Hepatocyte (in vitro differentiated cells): ENCODE measurements around the gene CLTA. TPM values are rescaled to one million over a fixed set of nuclear protein-coding genes. Genes with fewer than 3 reads are reported as not detected.
"Not testable (repeated sequence)": the region's sequence is repeated elsewhere in the genome, so short reads cannot be mapped to it uniquely, and the experiment has no call there.

Source experiments
- DNase-seq: peaks from one replicate; pipeline ENCODE4 v3.0.0-alpha.2; 2016; ENCODE audit warnings: low spot score
- H2AFZ ChIP-seq: fragments of 200-600 bp; sonication (generic); 2 replicates; pipeline ENCODE4 v1.6.0; 2016; ENCODE audit warnings: antibody characterized with exemption, mild to moderate bottlenecking
- H3K27ac ChIP-seq: fragments of 200-600 bp; sonication (generic); 2 replicates; pipeline ENCODE4 v1.5.1; 2016; ENCODE audit warnings: mild to moderate bottlenecking
- H3K27me3 ChIP-seq: fragments of 200-600 bp; sonication (generic); 2 replicates; pipeline ENCODE4 v1.6.1; 2016
- H3K36me3 ChIP-seq: fragments of 200-600 bp; sonication (generic); replicated peaks from 2 replicates; pipeline ENCODE4 v1.5.1; 2016; ENCODE audit warnings: low read depth; ENCODE audit not compliant: insufficient read depth
- H3K4me1 ChIP-seq: fragments of 200-600 bp; sonication (generic); 2 replicates; pipeline ENCODE4 v1.5.1; 2016; ENCODE audit warnings: mild to moderate bottlenecking, moderate library complexity; ENCODE audit not compliant: insufficient read depth
- H3K4me2 ChIP-seq: fragments of 200-600 bp; sonication (generic); 2 replicates; pipeline ENCODE4 v1.6.0; 2016
- H3K4me3 ChIP-seq: fragments of 200-600 bp; sonication (generic); 2 replicates; pipeline ENCODE4 v1.5.1; 2016; ENCODE audit warnings: mild to moderate bottlenecking
- H3K79me2 ChIP-seq: fragments of 200-600 bp; sonication (generic); 2 replicates; pipeline ENCODE4 v1.6.0; 2017; ENCODE audit warnings: mild to moderate bottlenecking
- H3K9me2 ChIP-seq: fragments of 200-600 bp; sonication (generic); replicated peaks from 2 replicates; pipeline ENCODE4 v1.6.0; 2017; ENCODE audit warnings: mild to moderate bottlenecking; ENCODE audit not compliant: insufficient read depth
- H3K9me3 ChIP-seq: fragments of 200-600 bp; sonication (generic); 2 replicates; pipeline ENCODE4 v1.5.1; 2016; ENCODE audit warnings: low read depth, mild to moderate bottlenecking
- H4K20me1 ChIP-seq: fragments of 200-600 bp; sonication (generic); 2 replicates; pipeline ENCODE4 v1.6.0; 2016; ENCODE audit warnings: mild to moderate bottlenecking; ENCODE audit not compliant: insufficient read depth, poor library complexity, severe bottlenecking
- CTCF ChIP-seq: fragments of 200-600 bp; sonication (generic); IDR thresholded peaks from 2 replicates; pipeline ENCODE4 v1.5.1; 2016; ENCODE audit warnings: antibody characterized with exemption, mild to moderate bottlenecking; ENCODE audit not compliant: poor library complexity
- EZH2 ChIP-seq: fragments of 200-600 bp; sonication (generic); IDR thresholded peaks from 2 replicates; pipeline ENCODE4 v1.6.1; 2016; ENCODE audit warnings: antibody characterized with exemption, mild to moderate bottlenecking, borderline replicate concordance
- EZH2phosphoT487 ChIP-seq: fragments of 200-600 bp; sonication (generic); IDR thresholded peaks from one replicate; pipeline ENCODE4 v1.6.1; 2018; ENCODE audit warnings: antibody characterized with exemption, mild to moderate bottlenecking, low read depth, moderate library complexity; ENCODE audit not compliant: unreplicated experiment, severe bottlenecking
- WGBS: methylation state at CpG from one replicate; pipeline ENCODE4 v1.1.6; 2016; ENCODE audit warnings: low lambda C conversion rate; ENCODE audit errors: missing lambda C conversion rate; 5-methylcytosine and 5-hydroxymethylcytosine counted together
- polyA plus RNA-seq: library from polyadenylated mRNA; unstranded; fragments of >200 nt; fragmentation: Nextera tagmentation; extraction: Ambion mirVana; gene quantifications from 2 replicates; pipeline ENCODE4 v1.2.1, GENCODE V29; 2016
- total RNA-seq: library from RNA; depleted of rRNA; stranded (reverse); fragments of >200 nt; gene quantifications from 2 replicates; pipeline ENCODE4 v1.2.3, GENCODE V29; 2014

The CLTA gene
- total and polyA plus RNA-seq, 2 experiments from 2014 or later, result 283 to 317 TPM

- Histone ChIP-seq H3K27me3 (no peaks in the 10 kb centered on the region), H4K20me1 (no peaks in the 10 kb centered on the region), H3K9me2 (no peaks in the 10 kb centered on the region), H3K79me2 (no peaks in the 10 kb centered on the region), H3K4me1 (no peaks in the 10 kb centered on the region), H2AFZ (no peak overlapping the region), H3K9me3 (no peaks in the 10 kb centered on the region), H3K4me3 (no peak overlapping the region), H3K27ac (no peak overlapping the region), H3K36me3 (no peaks in the 10 kb centered on the region), H3K4me2 (no peak overlapping the region)
- 93% methylated on average over 4 of the region's 4 CpGs for WGBS
- no peak for DNase-seq
- TF ChIP-seq EZH2phosphoT487, result no peak
- TF ChIP-seq CTCF, result no peak
- TF ChIP-seq EZH2, result no peak
Measured at GRCh38 chr9:36177571-36177970, 13.2 kb upstream of the CLTA start.

GRCh38 chr9:36180243-36180642 is 10.5 kb upstream of the CLTA start:
- DNase-seq, H3K27ac ChIP-seq, H3K36me3 ChIP-seq, H3K79me2 ChIP-seq, H3K4me2 ChIP-seq, H4K20me1 ChIP-seq, H3K4me1 ChIP-seq, H3K9me2 ChIP-seq, H3K9me3 ChIP-seq, H3K27me3 ChIP-seq, H2AFZ ChIP-seq, H3K4me3 ChIP-seq: not testable (repeated sequence)
- WGBS, result 88% methylated on average over 6 of the region's 6 CpGs

GRCh38 chr9:36187414-36187813 is 3.3 kb upstream of the CLTA start:
- no peak overlapping the region for H3K4me2 ChIP-seq
- no peaks in the 10 kb centered on the region for H3K9me3 ChIP-seq

GRCh38 chr9:36188212-36188611 is 2.5 kb upstream of the CLTA start:
- DNase-seq, result no peak
- 75% methylated on average over 5 of the region's 5 CpGs for WGBS
- Histone ChIP-seq H3K79me2 (peaks cover 22% of the 10 kb centered on the region), H3K4me2 (no peak overlapping the region), H3K4me3 (no peak overlapping the region), H3K27me3 (no peaks in the 10 kb centered on the region), H3K9me3 (no peaks in the 10 kb centered on the region), H3K9me2 (no peaks in the 10 kb centered on the region), H4K20me1 (peaks cover 18% of the 10 kb centered on the region), H3K36me3 (no peaks in the 10 kb centered on the region), H3K27ac (no peak overlapping the region), H2AFZ (no peak overlapping the region), H3K4me1 (peaks cover 16% of the 10 kb centered on the region)
- TF ChIP-seq EZH2phosphoT487 (no peak), CTCF (no peak), EZH2 (no peak)

More at GRCh38 chr9:36187414-36187813, 3.3 kb upstream of the CLTA start:
- H3K9me2 ChIP-seq, result no peaks in the 10 kb centered on the region
- peaks cover 14% of the 10 kb centered on the region for H3K79me2 ChIP-seq
- peaks cover 9% of the 10 kb centered on the region for H3K4me1 ChIP-seq
- DNase-seq, result no peak
- no peak overlapping the region for H3K4me3 ChIP-seq
- no peaks in the 10 kb centered on the region for H3K27me3 ChIP-seq
- no peak for TF ChIP-seq EZH2
- no peak for TF ChIP-seq EZH2phosphoT487
- TF ChIP-seq CTCF, result no peak
- no peak overlapping the region for H2AFZ ChIP-seq
- peaks cover 10% of the 10 kb centered on the region for H4K20me1 ChIP-seq
- no peak overlapping the region for H3K27ac ChIP-seq
- H3K36me3 ChIP-seq, result no peaks in the 10 kb centered on the region
